Smooth muscle cell (in vitro differentiated cells): ENCODE data around the gene SEMA3B. TPM values are rescaled to one million over a fixed set of nuclear protein-coding genes. Genes with fewer than 3 reads are reported as not detected.

Experiments used
- DNase-seq: peaks from one replicate; lab custom pipeline; 2025; ENCODE audit not compliant: unreplicated experiment; lab: John Stamatoyannopoulos, UW
- H2AFZ ChIP-seq: fragments of 200-600 bp; sonication (generic); 2 replicates; pipeline ENCODE4 v1.6.0; 2016; ENCODE audit warnings: antibody characterized with exemption, low read depth, mild to moderate bottlenecking
- H3F3A ChIP-seq: fragments of 200-600 bp; sonication (generic); 2 replicates; pipeline ENCODE4 v1.6.0; 2017; ENCODE audit warnings: antibody characterized with exemption, low read depth
- H3K27ac ChIP-seq: fragments of 200-600 bp; sonication (generic); 2 replicates; pipeline ENCODE4 v1.5.1; 2016; ENCODE audit warnings: low read depth, mild to moderate bottlenecking
- H3K27me3 ChIP-seq: fragments of 200-600 bp; sonication (generic); 2 replicates; pipeline ENCODE4 v1.6.1; 2016; ENCODE audit warnings: low read depth, mild to moderate bottlenecking
- H3K36me3 ChIP-seq: fragments of 200-600 bp; sonication (generic); 2 replicates; pipeline ENCODE4 v1.5.1; 2016; ENCODE audit warnings: low read depth
- H3K4me1 ChIP-seq: fragments of 200-600 bp; sonication (generic); 2 replicates; pipeline ENCODE4 v1.5.1; 2016; ENCODE audit warnings: low read depth
- H3K4me2 ChIP-seq: fragments of 200-600 bp; sonication (generic); 2 replicates; pipeline ENCODE4 v1.6.0; 2016; ENCODE audit warnings: mild to moderate bottlenecking
- H3K4me3 ChIP-seq: fragments of 200-600 bp; sonication (generic); 2 replicates; pipeline ENCODE4 v1.5.1; 2016; ENCODE audit warnings: mild to moderate bottlenecking
- H3K79me2 ChIP-seq: fragments of 200-600 bp; sonication (generic); 2 replicates; pipeline ENCODE4 v1.6.0; 2016; ENCODE audit warnings: low read depth, mild to moderate bottlenecking
- H3K9ac ChIP-seq: fragments of 200-600 bp; sonication (generic); 2 replicates; pipeline ENCODE4 v1.6.0; 2016; ENCODE audit warnings: low read depth
- H3K9me3 ChIP-seq: fragments of 200-600 bp; sonication (generic); replicated peaks from 2 replicates; pipeline ENCODE4 v1.5.1; 2016; ENCODE audit warnings: low read depth
- H4K20me1 ChIP-seq: fragments of 200-600 bp; sonication (generic); 2 replicates; pipeline ENCODE4 v1.6.0; 2016; ENCODE audit warnings: low read depth
- CTCF ChIP-seq: fragments of 200-600 bp; sonication (generic); IDR thresholded peaks from 2 replicates; pipeline ENCODE4 v1.5.1; 2017; ENCODE audit warnings: borderline replicate concordance, mild to moderate bottlenecking, antibody characterized with exemption; ENCODE audit not compliant: insufficient read depth, poor library complexity, severe bottlenecking
- WGBS: methylation state at CpG from one replicate; pipeline ENCODE4 v1.1.7; 2016; ENCODE audit warnings: low lambda C conversion rate; 5-methylcytosine and 5-hydroxymethylcytosine counted together
- polyA plus RNA-seq: library from polyadenylated mRNA; unstranded; fragments of >200 nt; fragmentation: Nextera tagmentation; extraction: Ambion mirVana; gene quantifications from 2 replicates; pipeline ENCODE4 v1.2.1, GENCODE V29; 2016
- total RNA-seq: library from RNA; depleted of rRNA; stranded (reverse); fragments of >200 nt; gene quantifications from 2 replicates; pipeline ENCODE4 v1.2.3, GENCODE V29; 2014

Gene SEMA3B
- total and polyA plus RNA-seq, 2 experiments from 2014 or later: 26.3 to 48.3 TPM

GRCh38 chr3:50272911-50273688 is 4.2 kb downstream of the SEMA3B start:
- no peak overlapping the region for H3K27ac ChIP-seq
- WGBS: 30% methylated on average over 60 of the region's 61 CpGs
- DNase-seq: peak; percentile 72

GRCh38 chr3:50273689-50274065 is 4.7 kb downstream of the SEMA3B start:
- H3K9ac ChIP-seq: no peak overlapping the region
- H3K4me2 ChIP-seq: no peak overlapping the region
- H3F3A ChIP-seq: peaks cover under 1% of the 10 kb centered on the region
- no peak for TF ChIP-seq CTCF
- DNase-seq: no peak
- H3K36me3 ChIP-seq: no peaks in the 10 kb centered on the region
- H3K4me3 ChIP-seq: no peak overlapping the region
- peaks cover 13% of the 10 kb centered on the region for H3K4me1 ChIP-seq
- H3K27ac ChIP-seq: no peak overlapping the region
- peaks cover 42% of the 10 kb centered on the region for H3K27me3 ChIP-seq
- H2AFZ ChIP-seq: no peak overlapping the region
- 79% methylated on average over 25 of the region's 31 CpGs for WGBS
- H3K9me3 ChIP-seq: no peaks in the 10 kb centered on the region
- H3K79me2 ChIP-seq: no peaks in the 10 kb centered on the region
- H4K20me1 ChIP-seq: peaks cover 8% of the 10 kb centered on the region

More at GRCh38 chr3:50272911-50273688, 4.2 kb downstream of the SEMA3B start:
- Histone ChIP-seq H3K9ac (no peak overlapping the region), H4K20me1 (peaks cover 8% of the 10 kb centered on the region), H2AFZ (no peak overlapping the region), H3K9me3 (no peaks in the 10 kb centered on the region), H3F3A (peaks cover 6% of the 10 kb centered on the region), H3K4me2 (peak overlapping the region; percentile 90), H3K36me3 (no peaks in the 10 kb centered on the region), H3K4me3 (peak overlapping the region; percentile 38), H3K4me1 (peaks cover 19% of the 10 kb centered on the region), H3K79me2 (no peaks in the 10 kb centered on the region), H3K27me3 (peaks cover 42% of the 10 kb centered on the region)
- TF ChIP-seq CTCF: peak; percentile 96

GRCh38 chr3:50274371-50275104 is 5.6 kb downstream of the SEMA3B start:
- Histone ChIP-seq H3F3A (no peaks in the 10 kb centered on the region), H2AFZ (no peak overlapping the region), H3K4me1 (peaks cover 6% of the 10 kb centered on the region), H3K9ac (no peak overlapping the region), H3K4me3 (no peak overlapping the region), H3K27ac (no peak overlapping the region), H3K4me2 (no peak overlapping the region), H3K36me3 (no peaks in the 10 kb centered on the region), H3K79me2 (no peaks in the 10 kb centered on the region), H3K9me3 (no peaks in the 10 kb centered on the region), H3K27me3 (peaks cover 42% of the 10 kb centered on the region), H4K20me1 (peaks cover 8% of the 10 kb centered on the region)
- no peak for DNase-seq
- TF ChIP-seq CTCF: peak; percentile 78
- whole genome bisulfite sequencing: 28% methylated on average over 23 of the region's 26 CpGs
